PFSK-1 (cell line): ENCODE data around the gene TAF6.

Source experiments
- FOXP2 ChIP-seq: optimal IDR thresholded peaks from 2 replicates; pipeline ENCODE3; 2011; ENCODE audit warnings: borderline replicate concordance, control low read depth, inconsistent platforms; ENCODE audit not compliant: insufficient read depth; ENCODE audit errors: extremely low read length, extremely low read depth
- POLR2AphosphoS5 ChIP-seq: IDR thresholded peaks from 2 replicates; pipeline ENCODE4 v1.6.1; 2012; ENCODE audit warnings: low read depth, mild to moderate bottlenecking, control low read depth, low read length, moderate library complexity
- REST ChIP-seq, 2 experiments: IDR thresholded peaks; 2 replicates each; pipeline versions ENCODE4 v1.6.1 to v1.8.0; 2011 to 2012; ENCODE audit warnings: low read depth in 2 of 2, low read length in 2 of 2, control low read depth in 1 of 2, inconsistent platforms in 1 of 2, mild to moderate bottlenecking in 1 of 2, moderate library complexity in 1 of 2; ENCODE audit not compliant: insufficient read depth in 1 of 2
- SIN3A ChIP-seq: IDR thresholded peaks from 2 replicates; pipeline ENCODE4 v1.6.1; 2012; ENCODE audit warnings: mild to moderate bottlenecking, low read length, moderate library complexity, borderline replicate concordance; ENCODE audit not compliant: insufficient read depth
- TAF1 ChIP-seq: IDR thresholded peaks from 2 replicates; pipeline ENCODE4 v1.6.1; 2012; ENCODE audit warnings: low read length, control low read depth, borderline replicate concordance; ENCODE audit not compliant: insufficient read depth

Gene TAF6

DNA sequence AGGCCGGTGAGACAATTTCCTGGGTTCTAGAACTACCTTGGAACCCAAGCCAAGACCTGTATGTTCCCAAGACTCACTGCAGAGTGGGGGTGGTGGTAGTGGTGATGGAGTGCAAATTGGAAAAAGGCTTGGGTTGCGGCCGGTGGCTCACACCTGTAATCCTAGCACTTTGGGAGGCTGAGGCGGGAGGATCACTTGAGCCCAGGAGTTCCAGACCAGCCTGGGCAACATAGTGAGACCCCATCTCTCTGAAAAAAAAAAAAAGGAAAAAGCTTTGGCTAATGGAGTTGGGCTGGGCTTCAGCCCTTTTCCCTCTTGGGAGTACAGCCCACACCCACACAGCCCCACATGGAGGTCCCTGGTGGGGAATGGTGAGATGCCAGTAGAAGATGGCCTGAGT lies 13.6 kb downstream of the TAF6 start:
- TF ChIP-seq POLR2AphosphoS5 (no peak), REST (IDR thresholded peaks at IDR 0.05; ENCODE audit: insufficient read depth in 1 of 2, low read depth in 2 of 2, low read length in 2 of 2) (no peak), TAF1 (no peak), SIN3A (no peak), FOXP2 (no peak)

DNA sequence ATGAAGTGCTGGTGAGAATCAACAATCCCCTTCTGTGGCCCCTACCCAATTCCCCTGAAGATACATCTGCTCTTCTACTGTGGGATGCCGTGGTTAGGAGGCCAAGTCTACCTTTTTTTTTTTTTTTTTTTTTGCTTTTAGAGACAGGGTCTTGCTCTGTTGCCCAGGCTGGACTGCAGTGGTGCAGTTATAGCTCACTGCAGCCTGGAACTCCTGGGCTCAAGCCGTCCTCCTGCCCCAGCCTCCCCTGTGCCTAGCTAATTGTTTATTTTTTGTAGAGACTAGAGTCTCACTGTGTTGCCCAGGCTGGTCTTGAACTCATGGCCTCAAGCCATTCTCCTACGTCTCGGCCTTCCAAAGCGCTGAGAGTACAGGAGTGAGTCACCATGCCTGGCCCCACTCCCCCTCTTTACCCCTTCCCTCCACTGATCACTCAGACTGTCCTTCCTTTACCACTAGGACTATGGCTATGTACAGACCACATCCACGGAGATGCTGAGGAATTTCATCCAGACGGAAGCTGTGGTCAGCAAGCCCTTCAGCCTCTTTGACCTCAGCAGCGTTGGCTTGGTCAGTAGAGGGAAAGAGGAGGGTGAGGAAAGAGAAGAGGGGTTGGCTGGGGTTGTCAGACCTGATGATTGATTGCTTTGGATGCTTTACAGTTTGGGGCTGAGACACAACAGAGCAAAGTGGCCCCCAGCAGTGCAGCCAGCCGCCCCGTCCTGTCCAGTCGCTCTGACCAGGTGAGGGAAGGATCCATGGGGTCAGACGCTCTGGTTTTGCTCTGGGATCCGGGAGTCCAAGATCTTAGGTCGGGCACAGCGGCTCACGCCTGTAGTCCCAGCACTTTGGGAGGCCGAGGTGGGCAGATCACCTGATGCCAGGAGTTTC lies 16.0 kb downstream of the TAF6 start:
- TF ChIP-seq REST (IDR thresholded peaks at IDR 0.05; ENCODE audit: insufficient read depth in 1 of 2, low read depth in 2 of 2, low read length in 2 of 2): no peak
- no peak for TF ChIP-seq SIN3A
- TF ChIP-seq FOXP2: no peak
- TF ChIP-seq POLR2AphosphoS5: no peak
- TF ChIP-seq TAF1: no peak

- no peak for TF ChIP-seq TAF1
- 0 out of 4 replicates have a peak, but pooled peaks of 1 of the 2 experiments have one; percentile 3 for TF ChIP-seq REST (IDR thresholded peaks at IDR 0.05; ENCODE audit: insufficient read depth in 1 of 2, low read depth in 2 of 2, low read length in 2 of 2)
- TF ChIP-seq FOXP2: no peak
- no peak for TF ChIP-seq POLR2AphosphoS5
- 0 out of 2 replicates have a peak, but pooled peaks have one; percentile 46 for TF ChIP-seq SIN3A
Measured at GRCh38 chr7:100101016-100101862, 17.9 kb downstream of the TAF6 start, which contains the start of the genes AP4M1 and MCM7. Gene AP4M1 (plus strand): TSS chr7:100101643. CDS start chr7:100101715, 72 bp downstream. Gene MCM7 (minus strand): TSS chr7:100101397. CDS start chr7:100101294, 103 bp downstream.

DNA sequence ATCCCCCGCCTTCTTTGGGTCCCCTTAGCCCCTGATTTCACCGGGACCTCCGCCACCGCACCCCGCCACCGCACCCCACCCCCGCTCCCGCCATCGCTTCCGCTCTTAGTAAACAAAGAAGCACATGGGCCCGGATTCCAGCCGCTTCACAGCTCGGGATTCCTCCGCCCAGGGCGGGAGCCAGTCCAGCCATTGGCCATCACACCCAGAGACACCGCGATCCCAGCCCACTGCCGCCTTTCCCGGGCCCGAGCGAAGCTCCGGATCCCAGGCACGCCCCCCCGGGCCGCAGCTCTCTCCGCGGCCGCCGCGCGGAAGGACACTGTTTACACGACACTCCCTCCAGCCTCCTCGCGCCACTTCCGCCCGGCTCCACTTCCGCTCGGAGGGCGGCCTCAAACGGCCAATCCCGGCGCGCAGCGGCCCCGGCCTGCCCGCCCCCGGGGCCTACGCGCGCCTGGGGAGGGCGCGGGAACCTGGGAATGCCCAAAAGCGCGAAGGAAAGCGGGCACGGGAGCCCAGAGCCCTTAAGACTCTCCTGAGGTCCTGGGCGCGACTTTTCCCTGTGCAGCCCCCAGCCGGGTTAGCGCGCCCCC lies 18.6 kb downstream of the TAF6 start:
- TF ChIP-seq FOXP2 (no peak), REST (IDR thresholded peaks at IDR 0.05; ENCODE audit: insufficient read depth in 1 of 2, low read depth in 2 of 2, low read length in 2 of 2) (no peak), TAF1 (0 out of 2 replicates have a peak, but pooled peaks have one; percentile 35), SIN3A (peak; percentile 96; the same call in 1 of the 2 replicates), POLR2AphosphoS5 (peak; percentile 30; the same call in 1 of the 2 replicates)
